ENCODE data around the gene LDLR.

LDLR gene

DNA sequence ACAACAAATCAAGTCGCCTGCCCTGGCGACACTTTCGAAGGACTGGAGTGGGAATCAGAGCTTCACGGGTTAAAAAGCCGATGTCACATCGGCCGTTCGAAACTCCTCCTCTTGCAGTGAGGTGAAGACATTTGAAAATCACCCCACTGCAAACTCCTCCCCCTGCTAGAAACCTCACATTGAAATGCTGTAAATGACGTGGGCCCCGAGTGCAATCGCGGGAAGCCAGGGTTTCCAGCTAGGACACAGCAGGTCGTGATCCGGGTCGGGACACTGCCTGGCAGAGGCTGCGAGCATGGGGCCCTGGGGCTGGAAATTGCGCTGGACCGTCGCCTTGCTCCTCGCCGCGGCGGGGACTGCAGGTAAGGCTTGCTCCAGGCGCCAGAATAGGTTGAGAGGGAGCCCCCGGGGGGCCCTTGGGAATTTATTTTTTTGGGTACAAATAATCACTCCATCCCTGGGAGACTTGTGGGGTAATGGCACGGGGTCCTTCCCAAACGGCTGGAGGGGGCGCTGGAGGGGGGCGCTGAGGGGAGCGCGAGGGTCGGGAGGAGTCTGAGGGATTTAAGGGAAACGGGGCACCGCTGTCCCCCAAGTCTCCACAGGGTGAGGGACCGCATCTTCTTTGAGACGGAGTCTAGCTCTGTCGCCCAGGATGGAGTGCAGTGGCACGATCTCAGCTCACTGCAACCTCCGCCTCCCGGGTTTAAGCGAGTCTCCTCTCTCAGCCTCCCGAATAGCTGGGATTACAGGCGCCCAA is at the start of gene LDLR:
LDLR (plus strand) TSS at position 210 of the 760 bp plus-strand sequence; CDS start at position 296, 86 bp downstream.
- peak; percentile 96 for DNase-seq (ENCODE audit: low read depth)
- TF ChIP-seq, protein P1, sequence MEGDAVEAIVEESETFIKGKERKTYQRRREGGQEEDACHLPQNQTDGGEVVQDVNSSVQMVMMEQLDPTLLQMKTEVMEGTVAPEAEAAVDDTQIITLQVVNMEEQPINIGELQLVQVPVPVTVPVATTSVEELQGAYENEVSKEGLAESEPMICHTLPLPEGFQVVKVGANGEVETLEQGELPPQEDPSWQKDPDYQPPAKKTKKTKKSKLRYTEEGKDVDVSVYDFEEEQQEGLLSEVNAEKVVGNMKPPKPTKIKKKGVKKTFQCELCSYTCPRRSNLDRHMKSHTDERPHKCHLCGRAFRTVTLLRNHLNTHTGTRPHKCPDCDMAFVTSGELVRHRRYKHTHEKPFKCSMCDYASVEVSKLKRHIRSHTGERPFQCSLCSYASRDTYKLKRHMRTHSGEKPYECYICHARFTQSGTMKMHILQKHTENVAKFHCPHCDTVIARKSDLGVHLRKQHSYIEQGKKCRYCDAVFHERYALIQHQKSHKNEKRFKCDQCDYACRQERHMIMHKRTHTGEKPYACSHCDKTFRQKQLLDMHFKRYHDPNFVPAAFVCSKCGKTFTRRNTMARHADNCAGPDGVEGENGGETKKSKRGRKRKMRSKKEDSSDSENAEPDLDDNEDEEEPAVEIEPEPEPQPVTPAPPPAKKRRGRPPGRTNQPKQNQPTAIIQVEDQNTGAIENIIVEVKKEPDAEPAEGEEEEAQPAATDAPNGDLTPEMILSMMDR (conservative IDR thresholded peaks at IDR 0.05; ENCODE audit: control insufficient read depth, insufficient read depth, low read depth, low read length): no peak
- H3K4me3 ChIP-seq (ENCODE audit: control insufficient read depth, low read depth, low read length): peak within 1 kb of the TSS; percentile 97

DNA sequence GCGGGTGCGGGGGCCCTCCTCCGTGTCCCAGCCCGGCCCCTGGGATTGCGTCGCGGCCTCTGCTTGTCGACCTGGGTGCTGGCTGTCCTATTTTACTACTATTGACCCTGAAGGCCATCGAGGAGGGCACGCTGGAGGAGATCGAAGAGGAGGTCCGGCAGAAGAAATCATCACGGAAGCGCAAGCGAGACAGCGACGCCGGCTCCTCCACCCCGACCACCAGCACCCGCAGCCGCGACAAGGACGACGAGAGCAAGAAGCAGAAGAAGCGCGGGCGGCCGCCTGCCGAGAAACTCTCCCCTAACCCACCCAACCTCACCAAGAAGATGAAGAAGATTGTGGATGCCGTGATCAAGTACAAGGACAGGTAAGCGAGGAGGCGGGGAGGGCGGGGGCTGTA is 48.1 kb upstream of the LDLR start:
- TF ChIP-seq, protein P1 (conservative IDR thresholded peaks at IDR 0.05; ENCODE audit: control insufficient read depth, insufficient read depth, low read depth, low read length): no peak
- no peak for DNase-seq (ENCODE audit: low read depth)
- no peak overlapping the region for H3K4me3 ChIP-seq (ENCODE audit: control insufficient read depth, low read depth, low read length)

DNA sequence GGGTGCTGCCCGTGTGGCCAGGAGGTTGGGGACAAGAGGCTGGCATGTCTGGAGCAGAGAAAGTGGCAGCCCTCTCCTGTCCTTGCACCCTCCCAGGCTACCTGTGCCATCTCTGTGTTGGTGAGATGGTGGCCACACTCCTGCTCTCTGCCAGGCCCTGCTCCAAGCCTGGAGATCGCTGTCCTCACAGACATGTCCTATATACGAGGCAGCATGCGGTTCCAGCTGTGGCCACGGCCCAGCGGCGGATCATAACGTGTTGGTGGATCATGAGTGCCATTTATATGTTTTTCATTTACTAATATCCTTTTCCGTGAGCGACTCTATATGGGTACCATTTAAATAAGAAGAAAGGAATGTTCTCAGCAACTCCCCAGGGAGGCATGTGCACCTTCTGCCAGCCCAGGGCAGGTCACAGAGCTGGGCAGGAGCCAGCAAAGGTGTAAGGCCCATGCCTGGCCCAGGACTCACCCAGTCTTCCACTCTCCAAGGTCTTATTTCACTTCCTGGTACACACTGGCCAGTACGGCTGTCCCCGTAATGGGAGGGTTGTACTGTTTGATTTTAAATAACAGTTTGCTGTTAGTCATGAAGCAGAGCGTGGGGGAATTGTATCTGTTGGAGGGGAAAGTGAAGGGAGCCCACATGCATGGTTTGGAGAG is 47.2 kb upstream of the LDLR start:
- TF ChIP-seq, protein P1 (conservative IDR thresholded peaks at IDR 0.05; ENCODE audit: control insufficient read depth, insufficient read depth, low read depth, low read length): no peak
- DNase-seq (ENCODE audit: low read depth): no peak
- H3K4me3 ChIP-seq (ENCODE audit: control insufficient read depth, low read depth, low read length): no peak overlapping the region

GRCh38 chr19:11044431-11044830 is 44.8 kb upstream of the LDLR start:
- DNase-seq (ENCODE audit: low read depth): peak; percentile 40
- H3K4me3 ChIP-seq (ENCODE audit: control insufficient read depth, low read depth, low read length): no peak overlapping the region
- TF ChIP-seq, protein P1 (conservative IDR thresholded peaks at IDR 0.05; ENCODE audit: control insufficient read depth, insufficient read depth, low read depth, low read length): no peak

GRCh38 chr19:11045536-11045935 is 43.7 kb upstream of the LDLR start:
- no peak overlapping the region for H3K4me3 ChIP-seq (ENCODE audit: control insufficient read depth, low read depth, low read length)
- DNase-seq (ENCODE audit: low read depth): no peak

DNA sequence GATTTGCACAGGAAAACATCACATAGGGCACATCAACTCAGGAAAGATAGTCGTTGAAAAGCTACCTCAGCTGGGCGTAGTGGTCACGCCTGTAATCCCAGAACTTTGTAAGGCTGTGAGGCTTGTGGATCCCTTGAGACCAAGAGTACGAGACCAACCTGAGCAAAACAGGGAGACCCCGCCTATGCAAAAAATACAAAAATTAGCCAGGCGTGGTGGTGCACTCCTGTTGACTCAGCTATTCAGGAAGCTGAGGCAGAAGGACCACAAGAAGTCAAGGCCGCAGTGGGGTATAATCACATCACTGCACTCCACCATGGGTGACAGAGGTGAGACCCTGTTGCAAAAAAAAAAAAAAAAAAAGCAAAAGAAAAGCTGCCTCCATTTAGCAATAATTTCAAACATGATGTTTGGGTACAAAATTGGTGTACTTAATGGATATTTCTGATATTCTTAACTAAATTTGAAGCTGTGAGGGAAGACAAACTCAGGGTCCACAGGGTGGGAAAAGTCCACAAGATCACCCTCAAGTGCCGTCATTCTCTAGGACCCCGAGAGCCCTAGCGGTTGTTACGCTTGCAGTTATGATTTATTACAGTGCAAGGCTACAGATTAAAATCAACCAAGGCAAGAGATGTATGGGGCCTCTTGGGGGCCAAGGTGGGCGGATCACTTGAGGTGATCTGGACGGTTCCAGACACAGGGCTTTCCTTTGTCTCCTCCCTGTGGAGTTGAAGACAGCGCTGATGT is 42.5 kb upstream of the LDLR start:
- H3K4me3 ChIP-seq (ENCODE audit: control insufficient read depth, low read depth, low read length): no peak overlapping the region
- TF ChIP-seq, protein P1 (conservative IDR thresholded peaks at IDR 0.05; ENCODE audit: control insufficient read depth, insufficient read depth, low read depth, low read length): no peak
- DNase-seq (ENCODE audit: low read depth): no peak

More at GRCh38 chr19:11045536-11045935, 43.7 kb upstream of the LDLR start:
- TF ChIP-seq, protein P1 (conservative IDR thresholded peaks at IDR 0.05; ENCODE audit: control insufficient read depth, insufficient read depth, low read depth, low read length): no peak
